GM23338 (cell line): ENCODE results near the gene UCN3. TPM values are rescaled to one million over a fixed set of nuclear protein-coding genes. Genes with fewer than 3 reads are reported as not detected.

ENCODE experiments used
- ATAC-seq: fragments of 200-7000 bp; cut with Tn5 transposase; 3 replicates; pipeline ENCODE4 v1.9.1; 2020
- DNase-seq: peaks from one replicate; pipeline ENCODE4 v3.0.0-alpha.2; 2015; ENCODE audit warnings: low spot score
- H2AFZ ChIP-seq: fragments of 200-600 bp; sonication (generic); 2 replicates; pipeline ENCODE4 v1.8.0; 2016; ENCODE audit warnings: antibody characterized with exemption, mild to moderate bottlenecking, moderate library complexity
- H3F3A ChIP-seq: fragments of 200-600 bp; sonication (generic); replicated peaks from 2 replicates; pipeline ENCODE4 v1.8.0; 2017; ENCODE audit warnings: antibody characterized with exemption, mixed run types, low read depth
- H3K27ac ChIP-seq: fragments of 200-600 bp; sonication (generic); 2 replicates; pipeline ENCODE4 v1.6.1; 2016; ENCODE audit warnings: low read depth
- H3K27me3 ChIP-seq: fragments of 200-600 bp; sonication (generic); 2 replicates; pipeline ENCODE4 v1.8.0; 2016; ENCODE audit warnings: mild to moderate bottlenecking, mixed run types, moderate library complexity; ENCODE audit not compliant: insufficient read depth
- H3K36me3 ChIP-seq: fragments of 200-600 bp; sonication (generic); 2 replicates; pipeline ENCODE4 v1.8.0; 2016; ENCODE audit warnings: mild to moderate bottlenecking; ENCODE audit not compliant: insufficient read depth
- H3K4me1 ChIP-seq: fragments of 200-600 bp; sonication (generic); 2 replicates; pipeline ENCODE4 v1.8.0; 2016; ENCODE audit warnings: mild to moderate bottlenecking, moderate library complexity; ENCODE audit not compliant: insufficient read depth
- H3K4me2 ChIP-seq: fragments of 200-600 bp; sonication (generic); 2 replicates; pipeline ENCODE4 v1.7.1; 2017; ENCODE audit warnings: mixed run types
- H3K4me3 ChIP-seq: fragments of 200-600 bp; sonication (generic); 2 replicates; pipeline ENCODE4 v1.6.1; 2016; ENCODE audit warnings: mixed run types
- H3K79me2 ChIP-seq: fragments of 200-600 bp; sonication (generic); replicated peaks from 2 replicates; pipeline ENCODE4 v1.8.0; 2017; ENCODE audit warnings: mild to moderate bottlenecking; ENCODE audit not compliant: insufficient read depth
- H3K9me2 ChIP-seq: fragments of 200-600 bp; sonication (generic); 2 replicates; pipeline ENCODE4 v1.8.0; 2017; ENCODE audit not compliant: insufficient read depth
- H4K20me1 ChIP-seq: fragments of 200-600 bp; sonication (generic); replicated peaks from 2 replicates; pipeline ENCODE4 v1.8.0; 2017; ENCODE audit warnings: mild to moderate bottlenecking; ENCODE audit not compliant: insufficient read depth
- H3K27ac Mint-ChIP-seq: 2 replicates; pipeline ENCODE4 v1.8.0; 2020; ENCODE audit warnings: inconsistent platforms, mild to moderate bottlenecking, moderate library complexity, mixed read lengths
- H3K27me3 Mint-ChIP-seq: 3 replicates; pipeline ENCODE4 v1.8.0; 2022; ENCODE audit warnings: low read depth, mild to moderate bottlenecking, moderate library complexity, mixed read lengths, inconsistent platforms; ENCODE audit not compliant: insufficient read depth, poor library complexity
- H3K36me3 Mint-ChIP-seq: 3 replicates; pipeline ENCODE4 v1.8.0; 2021; ENCODE audit warnings: low read depth, mild to moderate bottlenecking, inconsistent platforms, moderate library complexity, mixed read lengths
- H3K4me1 Mint-ChIP-seq: 3 replicates; pipeline ENCODE4 v1.8.0; 2020; ENCODE audit warnings: mild to moderate bottlenecking, inconsistent platforms, mixed read lengths
- H3K4me3 Mint-ChIP-seq: 3 replicates; pipeline ENCODE4 v1.8.0; 2021; ENCODE audit warnings: moderate library complexity, mild to moderate bottlenecking, inconsistent platforms, mixed read lengths
- H3K9me3 Mint-ChIP-seq: 3 replicates; pipeline ENCODE4 v1.8.0; 2020; ENCODE audit warnings: moderate library complexity, mild to moderate bottlenecking, inconsistent platforms, mixed read lengths
- CREB1 ChIP-seq: fragments of 250-450 bp; sonication (Bioruptor Pico); IDR thresholded peaks from 2 replicates; pipeline ENCODE4 v1.5.0; 2020; ENCODE audit warnings: low read depth, mild to moderate bottlenecking, moderate library complexity
- NANOG ChIP-seq: IDR thresholded peaks from 2 replicates; pipeline ENCODE4 v1.6.1; 2016; ENCODE audit warnings: antibody characterized with exemption, borderline replicate concordance
- POLR2AphosphoS5 ChIP-seq: IDR thresholded peaks from 2 replicates; pipeline ENCODE4 v1.6.1; 2016; ENCODE audit warnings: antibody characterized with exemption, low read depth
- STAT1 ChIP-seq: IDR thresholded peaks from one replicate; pipeline ENCODE4 v1.6.1; 2016; ENCODE audit warnings: antibody characterized with exemption; ENCODE audit not compliant: unreplicated experiment
- ZNF331 ChIP-seq: fragments of 250-450 bp; sonication (Bioruptor Pico); IDR thresholded peaks from 2 replicates; pipeline ENCODE4 v1.5.0; 2020; ENCODE audit warnings: low read depth, mild to moderate bottlenecking, moderate library complexity
- polyA plus RNA-seq: library from polyadenylated mRNA; unstranded; fragments of >200 nt; fragmentation: Nextera tagmentation; extraction: Ambion mirVana; gene quantifications from 2 replicates; pipeline ENCODE4 v1.2.1, GENCODE V29; 2016
- total RNA-seq: library from RNA; depleted of rRNA; stranded (reverse); fragments of >200 nt; shearing (Covaris generic); gene quantifications from 2 replicates; pipeline ENCODE4 v1.2.3, GENCODE V29; 2014
- TF ChIP-seq, protein P1 (sequence below): IDR thresholded peaks from one replicate; pipeline ENCODE4 v1.6.1; 2018; ENCODE audit warnings: antibody characterized with exemption; ENCODE audit not compliant: unreplicated experiment
- TF ChIP-seq, protein P2 (sequence below): fragments of 250-450 bp; sonication (Bioruptor Pico); IDR thresholded peaks from 2 replicates; pipeline ENCODE4 v1.5.0; 2020; ENCODE audit warnings: mild to moderate bottlenecking, moderate library complexity

Gene UCN3
- total and polyA plus RNA-seq, 2 experiments from 2014 or later = not detected

DNA sequence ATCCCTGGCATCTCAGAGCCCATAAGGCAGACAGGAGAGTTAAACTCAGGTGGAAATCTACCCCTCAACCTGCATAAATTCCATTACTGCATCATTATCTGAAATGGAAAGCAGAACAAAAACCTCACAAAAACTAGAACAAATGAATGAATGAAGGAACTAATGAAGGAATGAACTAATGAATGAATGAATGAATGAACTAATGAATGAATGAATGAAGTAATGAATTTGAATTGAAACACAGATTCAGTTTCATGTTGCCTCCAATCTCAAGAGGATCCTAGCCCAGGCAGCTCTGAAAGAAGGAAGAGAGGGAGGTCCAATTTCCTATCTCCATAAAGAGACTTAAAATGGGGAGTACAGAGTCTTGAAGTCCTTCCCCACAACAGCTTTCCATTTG is 1.9 kb upstream of the UCN3 start:
- Histone ChIP-seq H3K36me3 (no peaks in the 10 kb centered on the region), H3K4me2 (no peak overlapping the region), H3K27me3 (no peaks in the 10 kb centered on the region), H2AFZ (no peak overlapping the region), H3K9me2 (peaks cover 6% of the 10 kb centered on the region; the same call in 1 of the 2 replicates), H3K4me1 (no peaks in the 10 kb centered on the region), H3K4me3 (no peak overlapping the region), H3K27ac (no peak overlapping the region), H3K79me2 (no peaks in the 10 kb centered on the region), H4K20me1 (no peaks in the 10 kb centered on the region), H3F3A (no peaks in the 10 kb centered on the region)
- ATAC-seq = no peak
- TF ChIP-seq STAT1 = no peak
- DNase-seq = no peak
- Mint-ChIP-seq H3K27me3 (peaks cover 9% of the 10 kb centered on the region), H3K4me3 (no peak overlapping the region), H3K9me3 (no peaks in the 10 kb centered on the region), H3K4me1 (no peaks in the 10 kb centered on the region), H3K27ac (no peak overlapping the region), H3K36me3 (no peaks in the 10 kb centered on the region)

DNA sequence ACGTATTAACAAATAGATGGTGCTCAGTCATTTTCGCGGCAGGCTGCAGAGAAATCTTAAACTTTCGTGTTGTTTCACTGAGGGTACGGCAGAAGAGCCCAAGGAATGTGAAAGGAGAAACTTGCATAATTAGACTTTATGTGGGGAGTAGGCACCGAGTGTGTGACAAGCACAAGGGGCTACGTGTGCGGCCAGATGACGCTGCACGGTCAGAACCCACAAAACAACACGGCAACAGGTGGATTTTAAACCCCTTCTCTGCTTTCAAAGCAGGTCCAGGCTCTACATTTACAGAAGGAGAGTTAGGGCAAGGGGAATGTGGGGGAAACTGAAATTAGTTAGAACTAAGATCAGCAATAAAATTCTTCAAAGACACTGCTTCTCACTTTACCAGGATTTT is 392 bp upstream of the UCN3 start:
- H3K79me2 ChIP-seq = no peaks in the 10 kb centered on the region
- H3K27me3 Mint-ChIP-seq = peaks cover 9% of the 10 kb centered on the region
- H3K4me2 ChIP-seq = no peak overlapping the region
- H3K4me3 Mint-ChIP-seq = no peak overlapping the region
- peaks cover 6% of the 10 kb centered on the region; the same call in 1 of the 2 replicates for H3K9me2 ChIP-seq
- 0 out of 3 replicates have a peak, but pooled peaks cover 2% of the 10 kb centered on the region for H3K36me3 Mint-ChIP-seq
- ATAC-seq (no peak), DNase-seq (no peak)
- no peaks in the 10 kb centered on the region for H3K4me1 Mint-ChIP-seq
- no peaks in the 10 kb centered on the region for H3K4me1 ChIP-seq
- H3F3A ChIP-seq = no peaks in the 10 kb centered on the region
- TF ChIP-seq CREB1 (CRISPR knock-in tag) = no peak
- no peak overlapping the region for H3K27ac ChIP-seq
- H3K36me3 ChIP-seq = no peaks in the 10 kb centered on the region
- no peak overlapping the region for H2AFZ ChIP-seq
- no peaks in the 10 kb centered on the region for H4K20me1 ChIP-seq
- H3K9me3 Mint-ChIP-seq = peaks cover 6% of the 10 kb centered on the region
- no peak overlapping the region for H3K27ac Mint-ChIP-seq
- no peak overlapping the region for H3K4me3 ChIP-seq
- H3K27me3 ChIP-seq = no peaks in the 10 kb centered on the region

DNA sequence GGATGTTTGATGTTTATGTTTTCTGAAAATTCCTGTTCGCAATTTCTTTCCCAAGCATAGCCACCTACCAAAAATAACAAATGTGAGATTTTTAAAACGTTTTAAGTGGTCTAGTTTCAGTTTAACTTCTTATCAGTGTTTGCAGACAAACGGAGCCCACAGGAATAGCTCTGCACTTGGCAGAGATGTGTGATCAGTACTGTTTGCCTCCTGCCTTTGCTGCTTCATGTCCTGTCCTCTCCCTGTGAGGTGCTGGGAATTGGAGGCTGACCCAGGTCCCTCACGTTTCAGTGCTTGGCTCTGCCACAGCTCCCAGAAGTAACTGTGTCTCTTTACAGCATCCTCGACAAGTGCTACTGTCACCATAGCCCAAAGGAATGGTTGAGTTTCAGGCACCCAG is 1.2 kb downstream of the UCN3 start:
- H3K27me3 ChIP-seq = no peaks in the 10 kb centered on the region
- no peak overlapping the region for H3K4me2 ChIP-seq
- peaks cover 10% of the 10 kb centered on the region for H3F3A ChIP-seq
- H3K4me1 ChIP-seq = no peaks in the 10 kb centered on the region
- peaks cover 22% of the 10 kb centered on the region for H3K9me3 Mint-ChIP-seq
- H4K20me1 ChIP-seq = no peaks in the 10 kb centered on the region
- ATAC-seq = no peak
- no peak overlapping the region for H3K27ac Mint-ChIP-seq
- no peaks in the 10 kb centered on the region for H3K36me3 ChIP-seq
- no peak overlapping the region for H3K4me3 Mint-ChIP-seq
- no peak overlapping the region for H3K4me3 ChIP-seq
- peaks cover 7% of the 10 kb centered on the region; the same call in 1 of the 2 replicates for H3K9me2 ChIP-seq
- no peak for DNase-seq
- H3K27me3 Mint-ChIP-seq = peaks cover 14% of the 10 kb centered on the region
- peaks cover 13% of the 10 kb centered on the region; the same call in 2 of the 3 replicates for H3K36me3 Mint-ChIP-seq
- H2AFZ ChIP-seq = peak overlapping the region; percentile 76
- H3K79me2 ChIP-seq = no peaks in the 10 kb centered on the region
- H3K27ac ChIP-seq = no peak overlapping the region
- H3K4me1 Mint-ChIP-seq = no peaks in the 10 kb centered on the region
- TF ChIP-seq ZNF331 (CRISPR knock-in tag) (no peak), POLR2AphosphoS5 (no peak), NANOG (no peak)
- TF ChIP-seq, protein P1, sequence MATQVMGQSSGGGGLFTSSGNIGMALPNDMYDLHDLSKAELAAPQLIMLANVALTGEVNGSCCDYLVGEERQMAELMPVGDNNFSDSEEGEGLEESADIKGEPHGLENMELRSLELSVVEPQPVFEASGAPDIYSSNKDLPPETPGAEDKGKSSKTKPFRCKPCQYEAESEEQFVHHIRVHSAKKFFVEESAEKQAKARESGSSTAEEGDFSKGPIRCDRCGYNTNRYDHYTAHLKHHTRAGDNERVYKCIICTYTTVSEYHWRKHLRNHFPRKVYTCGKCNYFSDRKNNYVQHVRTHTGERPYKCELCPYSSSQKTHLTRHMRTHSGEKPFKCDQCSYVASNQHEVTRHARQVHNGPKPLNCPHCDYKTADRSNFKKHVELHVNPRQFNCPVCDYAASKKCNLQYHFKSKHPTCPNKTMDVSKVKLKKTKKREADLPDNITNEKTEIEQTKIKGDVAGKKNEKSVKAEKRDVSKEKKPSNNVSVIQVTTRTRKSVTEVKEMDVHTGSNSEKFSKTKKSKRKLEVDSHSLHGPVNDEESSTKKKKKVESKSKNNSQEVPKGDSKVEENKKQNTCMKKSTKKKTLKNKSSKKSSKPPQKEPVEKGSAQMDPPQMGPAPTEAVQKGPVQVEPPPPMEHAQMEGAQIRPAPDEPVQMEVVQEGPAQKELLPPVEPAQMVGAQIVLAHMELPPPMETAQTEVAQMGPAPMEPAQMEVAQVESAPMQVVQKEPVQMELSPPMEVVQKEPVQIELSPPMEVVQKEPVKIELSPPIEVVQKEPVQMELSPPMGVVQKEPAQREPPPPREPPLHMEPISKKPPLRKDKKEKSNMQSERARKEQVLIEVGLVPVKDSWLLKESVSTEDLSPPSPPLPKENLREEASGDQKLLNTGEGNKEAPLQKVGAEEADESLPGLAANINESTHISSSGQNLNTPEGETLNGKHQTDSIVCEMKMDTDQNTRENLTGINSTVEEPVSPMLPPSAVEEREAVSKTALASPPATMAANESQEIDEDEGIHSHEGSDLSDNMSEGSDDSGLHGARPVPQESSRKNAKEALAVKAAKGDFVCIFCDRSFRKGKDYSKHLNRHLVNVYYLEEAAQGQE = no peak
- TF ChIP-seq, protein P2, sequence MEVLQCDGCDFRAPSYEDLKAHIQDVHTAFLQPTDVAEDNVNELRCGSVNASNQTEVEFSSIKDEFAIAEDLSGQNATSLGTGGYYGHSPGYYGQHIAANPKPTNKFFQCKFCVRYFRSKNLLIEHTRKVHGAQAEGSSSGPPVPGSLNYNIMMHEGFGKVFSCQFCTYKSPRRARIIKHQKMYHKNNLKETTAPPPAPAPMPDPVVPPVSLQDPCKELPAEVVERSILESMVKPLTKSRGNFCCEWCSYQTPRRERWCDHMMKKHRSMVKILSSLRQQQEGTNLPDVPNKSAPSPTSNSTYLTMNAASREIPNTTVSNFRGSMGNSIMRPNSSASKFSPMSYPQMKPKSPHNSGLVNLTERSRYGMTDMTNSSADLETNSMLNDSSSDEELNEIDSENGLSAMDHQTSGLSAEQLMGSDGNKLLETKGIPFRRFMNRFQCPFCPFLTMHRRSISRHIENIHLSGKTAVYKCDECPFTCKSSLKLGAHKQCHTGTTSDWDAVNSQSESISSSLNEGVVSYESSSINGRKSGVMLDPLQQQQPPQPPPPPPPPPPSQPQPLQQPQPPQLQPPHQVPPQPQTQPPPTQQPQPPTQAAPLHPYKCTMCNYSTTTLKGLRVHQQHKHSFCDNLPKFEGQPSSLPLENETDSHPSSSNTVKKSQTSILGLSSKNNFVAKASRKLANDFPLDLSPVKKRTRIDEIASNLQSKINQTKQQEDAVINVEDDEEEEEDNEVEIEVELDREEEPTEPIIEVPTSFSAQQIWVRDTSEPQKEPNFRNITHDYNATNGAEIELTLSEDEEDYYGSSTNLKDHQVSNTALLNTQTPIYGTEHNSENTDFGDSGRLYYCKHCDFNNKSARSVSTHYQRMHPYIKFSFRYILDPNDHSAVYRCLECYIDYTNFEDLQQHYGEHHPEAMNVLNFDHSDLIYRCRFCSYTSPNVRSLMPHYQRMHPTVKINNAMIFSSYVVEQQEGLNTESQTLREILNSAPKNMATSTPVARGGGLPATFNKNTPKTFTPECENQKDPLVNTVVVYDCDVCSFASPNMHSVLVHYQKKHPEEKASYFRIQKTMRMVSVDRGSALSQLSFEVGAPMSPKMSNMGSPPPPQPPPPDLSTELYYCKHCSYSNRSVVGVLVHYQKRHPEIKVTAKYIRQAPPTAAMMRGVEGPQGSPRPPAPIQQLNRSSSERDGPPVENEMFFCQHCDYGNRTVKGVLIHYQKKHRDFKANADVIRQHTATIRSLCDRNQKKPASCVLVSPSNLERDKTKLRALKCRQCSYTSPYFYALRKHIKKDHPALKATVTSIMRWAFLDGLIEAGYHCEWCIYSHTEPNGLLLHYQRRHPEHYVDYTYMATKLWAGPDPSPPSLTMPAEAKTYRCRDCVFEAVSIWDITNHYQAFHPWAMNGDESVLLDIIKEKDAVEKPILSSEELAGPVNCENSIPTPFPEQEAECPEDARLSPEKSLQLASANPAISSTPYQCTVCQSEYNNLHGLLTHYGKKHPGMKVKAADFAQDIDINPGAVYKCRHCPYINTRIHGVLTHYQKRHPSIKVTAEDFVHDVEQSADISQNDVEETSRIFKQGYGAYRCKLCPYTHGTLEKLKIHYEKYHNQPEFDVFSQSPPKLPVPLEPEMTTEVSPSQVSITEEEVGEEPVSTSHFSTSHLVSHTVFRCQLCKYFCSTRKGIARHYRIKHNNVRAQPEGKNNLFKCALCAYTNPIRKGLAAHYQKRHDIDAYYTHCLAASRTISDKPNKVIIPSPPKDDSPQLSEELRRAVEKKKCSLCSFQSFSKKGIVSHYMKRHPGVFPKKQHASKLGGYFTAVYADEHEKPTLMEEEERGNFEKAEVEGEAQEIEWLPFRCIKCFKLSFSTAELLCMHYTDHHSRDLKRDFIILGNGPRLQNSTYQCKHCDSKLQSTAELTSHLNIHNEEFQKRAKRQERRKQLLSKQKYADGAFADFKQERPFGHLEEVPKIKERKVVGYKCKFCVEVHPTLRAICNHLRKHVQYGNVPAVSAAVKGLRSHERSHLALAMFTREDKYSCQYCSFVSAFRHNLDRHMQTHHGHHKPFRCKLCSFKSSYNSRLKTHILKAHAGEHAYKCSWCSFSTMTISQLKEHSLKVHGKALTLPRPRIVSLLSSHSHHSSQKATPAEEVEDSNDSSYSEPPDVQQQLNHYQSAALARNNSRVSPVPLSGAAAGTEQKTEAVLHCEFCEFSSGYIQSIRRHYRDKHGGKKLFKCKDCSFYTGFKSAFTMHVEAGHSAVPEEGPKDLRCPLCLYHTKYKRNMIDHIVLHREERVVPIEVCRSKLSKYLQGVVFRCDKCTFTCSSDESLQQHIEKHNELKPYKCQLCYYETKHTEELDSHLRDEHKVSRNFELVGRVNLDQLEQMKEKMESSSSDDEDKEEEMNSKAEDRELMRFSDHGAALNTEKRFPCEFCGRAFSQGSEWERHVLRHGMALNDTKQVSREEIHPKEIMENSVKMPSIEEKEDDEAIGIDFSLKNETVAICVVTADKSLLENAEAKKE = no peak
